Transverse colon (tissue), 4 donors: ENCODE results near the gene FKRP. TPM values are rescaled to one million over a fixed set of nuclear protein-coding genes. Genes with fewer than 3 reads are reported as not detected.

Experiments
- DNase-seq: peaks from one replicate; pipeline ENCODE4 v3.0.0-alpha.2; 2019
- H3K27ac ChIP-seq, 4 donors: fragments of 200-600 bp; sonication (generic); 2 replicates each; pipeline ENCODE4 v1.5.1; 2016 to 2018; ENCODE audit warnings: inconsistent platforms in 4 of 4
- H3K27me3 ChIP-seq: fragments of 200-600 bp; sonication (generic); 2 replicates; pipeline ENCODE4 v1.5.1; 2017; ENCODE audit warnings: inconsistent platforms
- H3K36me3 ChIP-seq, 4 donors: fragments of 200-600 bp; sonication (generic); 2 replicates each; pipeline ENCODE4 v1.5.1; 2017 to 2019; ENCODE audit warnings: inconsistent platforms in 4 of 4
- H3K4me1 ChIP-seq, 4 donors: fragments of 200-600 bp; sonication (generic); 2 replicates each; pipeline ENCODE4 v1.5.1; 2017 to 2020; ENCODE audit warnings: inconsistent platforms in 4 of 4
- H3K4me3 ChIP-seq, 4 donors: fragments of 200-600 bp; sonication (generic); 1 replicate in 1 of 4; 2 replicates in 3 of 4; pipeline versions ENCODE4 v1.5.1 to v1.6.1; 2017 to 2019; ENCODE audit warnings: inconsistent platforms in 4 of 4
- H3K9me3 ChIP-seq, 2 donors: fragments of 200-600 bp; sonication (generic); 2 replicates each; pipeline ENCODE4 v1.5.1; 2017 to 2019; ENCODE audit warnings: inconsistent platforms in 2 of 2
- EP300 ChIP-seq: sonication (generic); formaldehyde crosslinking; IDR thresholded peaks from one replicate; pipeline ENCODE4 v1.6.1; 2017; ENCODE audit warnings: antibody characterized with exemption, low read depth
- POLR2A ChIP-seq: fragments of 450-650 bp; IDR thresholded peaks from one replicate; pipeline ENCODE4 v1.6.1; 2016; ENCODE audit warnings: antibody characterized with exemption, mild to moderate bottlenecking, moderate library complexity
- POLR2AphosphoS5 ChIP-seq, 3 donors: sonication (generic); formaldehyde crosslinking; IDR thresholded peaks; one replicate each; pipeline ENCODE4 v1.6.1; 2016; ENCODE audit warnings: antibody characterized with exemption in 3 of 3
- WGBS, 2 donors: methylation state at CpG; one replicate each; pipeline ENCODE4 v1.1.5; 2018; ENCODE audit warnings: low coverage in 1 of 2; 5-methylcytosine and 5-hydroxymethylcytosine counted together
- in situ Hi-C, 4 donors: fragments of 200-750 bp; cut with MboI; loops; one replicate each; pipeline versions ENCODE4 v1.15.0 to v1.15.1; 2017; ENCODE audit warnings: low sequenced_read_pairs in 3 of 4, low pct_ligation_motif_present in 1 of 4, low pct_unique_long_range_greater_than_20kb in 1 of 4
- intact Hi-C: fragments of 100-400 bp; cut with DNase I; formaldehyde crosslinking; loops from one replicate; pipeline ENCODE4 v1.15.1; 2023; ENCODE audit warnings: low total_unique reads
- total RNA-seq, 4 donors: library from RNA; depleted of rRNA; stranded (reverse); fragments of >200 nt; gene quantifications; one replicate each; pipeline ENCODE4 v1.1.0, GENCODE V29; 2016
- TF ChIP-seq, protein P1 (sequence below), 5 experiments: fragments of 200-600 bp in 3 of 5; fragments of 450-650 bp in 2 of 5; sonication (generic) in 3 of 5; IDR thresholded peaks; 1 replicate in 2 of 5; 2 replicates in 3 of 5; pipeline ENCODE4 v1.5.1; 2016 to 2017; ENCODE audit warnings: antibody characterized with exemption in 5 of 5, inconsistent platforms in 3 of 5, mild to moderate bottlenecking in 2 of 5, moderate library complexity in 1 of 5

Gene FKRP
- total RNA-seq, 4 donors from 2014 or later, result 9.7 to 16.1 (median 11.8) TPM

DNA sequence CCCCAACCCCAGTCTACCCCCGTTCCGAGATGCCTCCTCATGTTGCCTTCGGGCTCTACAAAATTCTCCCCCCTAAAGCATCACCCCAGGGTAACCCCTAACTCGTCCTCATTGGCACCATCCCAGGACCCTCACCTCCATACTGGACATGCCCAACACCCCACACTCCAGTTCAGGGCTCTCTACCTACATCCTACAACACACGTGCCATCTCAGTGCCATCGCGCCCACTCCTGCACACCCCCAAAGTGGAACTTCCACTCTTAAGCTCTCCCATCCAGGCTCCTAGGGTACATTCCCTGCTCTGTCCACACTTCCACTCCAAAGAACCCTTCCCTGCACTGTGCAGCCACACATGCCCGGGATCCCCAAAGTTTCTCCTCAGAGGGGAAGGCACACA, 827 bp upstream of the FKRP start:
- Histone ChIP-seq H3K9me3 (no peaks in the 10 kb centered on the region), H3K4me3 (peak overlapping the region; percentile 85 to 100 (median 96)), H3K4me1 (peaks cover 11 to 34% (median 19%) of the 10 kb centered on the region in 4 donors), H3K27me3 (no peaks in the 10 kb centered on the region), H3K27ac (peak overlapping the region in 3 of 4 donors; percentile 93 to 96 (median 94)), H3K36me3 (no peaks in the 10 kb centered on the region)
- no peak for DNase-seq
- WGBS, 2 donors, result 20 to 23% methylated on average over 1 to 8 of the region's 8 CpGs
- intact Hi-C loops, result loop anchor here (5.0 kb wide), 2 partner anchors 43 to 143 kb away; partner anchors contain the start of gene CALM3
- in situ Hi-C loops, result no loop called here
- TF ChIP-seq EP300 (no peak), POLR2AphosphoS5 (IDR thresholded peaks at IDR 0.05) (no peak), POLR2A (no peak)
- TF ChIP-seq, protein P1, sequence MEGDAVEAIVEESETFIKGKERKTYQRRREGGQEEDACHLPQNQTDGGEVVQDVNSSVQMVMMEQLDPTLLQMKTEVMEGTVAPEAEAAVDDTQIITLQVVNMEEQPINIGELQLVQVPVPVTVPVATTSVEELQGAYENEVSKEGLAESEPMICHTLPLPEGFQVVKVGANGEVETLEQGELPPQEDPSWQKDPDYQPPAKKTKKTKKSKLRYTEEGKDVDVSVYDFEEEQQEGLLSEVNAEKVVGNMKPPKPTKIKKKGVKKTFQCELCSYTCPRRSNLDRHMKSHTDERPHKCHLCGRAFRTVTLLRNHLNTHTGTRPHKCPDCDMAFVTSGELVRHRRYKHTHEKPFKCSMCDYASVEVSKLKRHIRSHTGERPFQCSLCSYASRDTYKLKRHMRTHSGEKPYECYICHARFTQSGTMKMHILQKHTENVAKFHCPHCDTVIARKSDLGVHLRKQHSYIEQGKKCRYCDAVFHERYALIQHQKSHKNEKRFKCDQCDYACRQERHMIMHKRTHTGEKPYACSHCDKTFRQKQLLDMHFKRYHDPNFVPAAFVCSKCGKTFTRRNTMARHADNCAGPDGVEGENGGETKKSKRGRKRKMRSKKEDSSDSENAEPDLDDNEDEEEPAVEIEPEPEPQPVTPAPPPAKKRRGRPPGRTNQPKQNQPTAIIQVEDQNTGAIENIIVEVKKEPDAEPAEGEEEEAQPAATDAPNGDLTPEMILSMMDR (IDR thresholded peaks at IDR 0.05), result no peak

DNA sequence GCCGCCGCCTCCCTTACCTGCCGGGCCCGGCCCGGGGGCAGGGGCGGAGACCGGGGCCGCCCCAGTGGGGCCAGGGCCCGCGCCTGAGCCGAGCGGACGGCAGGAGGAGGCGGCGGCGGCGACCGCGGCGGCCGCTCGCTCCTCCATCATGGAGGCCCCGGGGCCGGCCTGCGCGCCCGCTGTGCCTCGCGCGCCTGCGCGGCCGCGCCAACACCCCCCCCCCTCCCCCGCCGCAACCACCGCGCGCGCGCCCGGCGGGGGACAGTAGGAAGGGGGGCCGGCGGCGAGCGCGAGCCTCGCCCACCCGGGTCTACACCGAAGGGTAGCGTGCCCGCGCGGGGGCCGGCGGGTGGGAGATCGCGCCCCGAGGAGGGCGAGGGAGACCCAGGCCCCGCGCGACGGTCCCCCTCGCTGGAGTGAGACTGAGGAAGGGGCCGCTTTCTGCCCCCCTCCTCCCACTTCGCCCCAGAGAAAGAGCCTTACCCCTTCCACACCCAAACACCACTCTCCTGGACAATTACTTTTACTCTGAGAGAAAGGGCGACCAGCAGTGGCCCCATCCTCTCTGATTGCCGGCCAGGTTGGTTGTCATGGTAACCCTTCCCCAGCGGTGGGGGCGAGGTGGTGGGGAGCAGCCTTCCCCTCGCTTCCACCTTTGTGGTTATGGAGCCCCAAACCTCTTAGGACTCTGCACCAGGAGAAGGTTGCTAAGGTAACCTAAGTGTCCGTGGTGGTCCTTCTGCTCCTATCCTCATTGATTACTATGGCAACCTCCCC, 612 bp downstream of the FKRP start, which contains the start of gene STRN4:
Gene STRN4, minus strand, starts transcription at position 170 of the 777 bp plus-strand sequence. Its CDS starts 20 bp downstream, at position 150.
- DNase-seq, result peak; percentile 57
- 2% methylated on average over 31 of the region's 74 CpGs; no CpG with 5 or more reads in 1 of the 2 donors for WGBS, 2 donors
- intact Hi-C loops, result loop anchor here (5.0 kb wide), 2 partner anchors 44 to 144 kb away; partner anchors contain the start of gene CALM3

DNA sequence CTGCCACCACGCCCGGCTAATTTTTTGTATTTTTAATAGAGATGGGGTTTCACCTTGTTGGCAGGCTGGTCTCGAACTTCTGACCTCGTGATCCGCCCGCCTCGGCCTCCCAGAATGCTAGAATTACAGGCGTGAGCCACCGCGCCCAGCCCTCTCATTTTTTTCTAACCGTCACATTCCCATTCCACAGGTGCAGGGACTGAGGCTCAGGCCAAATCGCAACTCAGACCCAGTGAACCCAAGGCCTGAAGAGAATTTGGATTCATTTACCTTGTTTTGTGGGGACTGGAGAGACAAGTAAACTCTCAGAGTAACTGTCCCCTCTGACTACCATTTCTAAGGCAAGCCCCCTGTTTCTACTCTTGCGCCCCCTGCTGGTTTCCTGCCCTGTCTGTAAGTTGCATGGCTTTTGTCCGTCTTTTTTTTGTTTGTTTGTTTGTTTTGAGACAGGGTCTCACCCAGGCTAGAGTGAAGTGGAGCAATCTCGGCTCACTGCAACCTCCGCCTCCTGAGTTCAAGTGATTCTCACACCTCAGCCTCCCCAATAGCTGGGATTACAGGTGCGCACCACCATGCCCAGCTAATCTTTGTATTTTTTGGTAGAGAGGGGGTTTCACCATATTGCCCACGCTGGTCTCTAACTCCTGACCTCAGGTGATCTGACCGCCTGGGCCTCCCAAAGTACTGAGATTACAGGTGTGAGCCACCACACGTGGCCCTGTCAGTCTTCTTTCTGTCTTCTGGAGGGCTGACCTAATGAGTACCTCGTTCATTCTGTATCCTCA, 2.7 kb downstream of the FKRP start:
- in situ Hi-C loops (no loop called here), intact Hi-C loops (loop anchor here (5.0 kb wide), 2 partner anchors 46 to 146 kb away; partner anchors contain the start of gene CALM3)
- H3K9me3 ChIP-seq, result no peaks in the 10 kb centered on the region
- H3K27me3 ChIP-seq, result no peaks in the 10 kb centered on the region
- TF ChIP-seq EP300 (no peak), POLR2AphosphoS5 (IDR thresholded peaks at IDR 0.05) (no peak), POLR2A (no peak)
- TF ChIP-seq, protein P1 (IDR thresholded peaks at IDR 0.05), result peak; percentile 71 to 83 (median 78)
- H3K27ac ChIP-seq, result no peak overlapping the region
- no peaks in the 10 kb centered on the region for H3K36me3 ChIP-seq
- no peak overlapping the region for H3K4me3 ChIP-seq
- WGBS, 2 donors, result 60 to 73% methylated on average over 2 to 21 of the region's 21 CpGs
- peak; percentile 72 for DNase-seq
- H3K4me1 ChIP-seq, result peaks cover 10 to 24% (median 14%) of the 10 kb centered on the region in 4 donors

More for the DNA sequence above, 612 bp downstream of the FKRP start, which contains the start of gene STRN4:
- Histone ChIP-seq H3K4me1 (peaks cover 11 to 34% (median 19%) of the 10 kb centered on the region in 4 donors), H3K9me3 (no peaks in the 10 kb centered on the region), H3K27me3 (no peaks in the 10 kb centered on the region), H3K36me3 (no peaks in the 10 kb centered on the region), H3K4me3 (peak within 1 kb of the TSS; percentile 92 to 100 (median 96)), H3K27ac (peak within 1 kb of the TSS; percentile 88 to 96 (median 94))
- TF ChIP-seq POLR2AphosphoS5 (IDR thresholded peaks at IDR 0.05), result no peak
- no peak for TF ChIP-seq POLR2A
- TF ChIP-seq, protein P1 (IDR thresholded peaks at IDR 0.05), result no peak
- no peak for TF ChIP-seq EP300
- in situ Hi-C loops, result no loop called here
